GM12874 (cell line): ENCODE results near the gene C4orf54.

Experiments
- CTCF ChIP-seq: IDR thresholded peaks from 2 replicates; pipeline ENCODE4 v1.5.1; 2011; ENCODE audit warnings: low read depth, mild to moderate bottlenecking, control low read depth, low read length, moderate library complexity; ENCODE audit not compliant: insufficient read depth

Gene C4orf54

GRCh38 chr4:99664716-99665115 lies 7.1 kb upstream of the C4orf54 start:
- no peak for TF ChIP-seq CTCF

GRCh38 chr4:99661907-99662306 lies 4.3 kb upstream of the C4orf54 start:
- no peak for TF ChIP-seq CTCF

GRCh38 chr4:99658666-99659065 lies 1.0 kb upstream of the C4orf54 start:
- no peak for TF ChIP-seq CTCF

- no peak for TF ChIP-seq CTCF
Observed at GRCh38 chr4:99655308-99656081, 2.1 kb downstream of the C4orf54 start.

GRCh38 chr4:99654361-99654761 lies 3.3 kb downstream of the C4orf54 start:
- TF ChIP-seq CTCF: no peak

GRCh38 chr4:99653916-99654315 lies 3.7 kb downstream of the C4orf54 start:
- no peak for TF ChIP-seq CTCF

- TF ChIP-seq CTCF: no peak
Observed at GRCh38 chr4:99652596-99653436, 4.8 kb downstream of the C4orf54 start.
